HT1080 (cell line): ENCODE measurements around the gene TRPM2. TPM values are rescaled to one million over a fixed set of nuclear protein-coding genes. Genes with fewer than 3 reads are reported as not detected.
"Not testable (repeated sequence)": the region's sequence is repeated elsewhere in the genome, so short reads cannot be mapped to it uniquely, and the experiment has no call there.

Experiments
- DNase-seq: peaks from one replicate; pipeline ENCODE4 v3.0.0-alpha.2; 2015; ENCODE audit warnings: low read depth
- total RNA-seq: library from RNA; depleted of rRNA; stranded (reverse); fragments of >200 nt; shearing (Covaris generic); gene quantifications from 2 replicates; pipeline ENCODE4 v1.2.3, GENCODE V29; 2014

TRPM2 gene
- total RNA-seq, 1 experiment from 2014 or later, result 1.4 TPM

- DNase-seq, result no peak
These were observed 60.3 kb downstream of the TRPM2 start for GRCh38 chr21:44413566-44414290.

- no peak for DNase-seq
These were observed 61.1 kb downstream of the TRPM2 start for GRCh38 chr21:44414291-44415072.

GRCh38 chr21:44415073-44416025 lies 61.9 kb downstream of the TRPM2 start:
- no peak for DNase-seq

GRCh38 chr21:44416193-44416592 lies 62.8 kb downstream of the TRPM2 start:
- DNase-seq, result no peak

GRCh38 chr21:44417621-44418107 lies 64.2 kb downstream of the TRPM2 start:
- not testable (repeated sequence) for DNase-seq

- no peak for DNase-seq
These were observed 64.9 kb downstream of the TRPM2 start for GRCh38 chr21:44418108-44418875.

GRCh38 chr21:44418876-44419230 lies 65.4 kb downstream of the TRPM2 start:
- DNase-seq, result no peak

GRCh38 chr21:44419679-44420078 lies 66.3 kb downstream of the TRPM2 start:
- no peak for DNase-seq

GRCh38 chr21:44420416-44421205 lies 67.2 kb downstream of the TRPM2 start:
- no peak for DNase-seq

- DNase-seq, result no peak
These were observed 68.8 kb downstream of the TRPM2 start for GRCh38 chr21:44421901-44422840.

GRCh38 chr21:44423312-44423821 lies 69.9 kb downstream of the TRPM2 start:
- no peak for DNase-seq

GRCh38 chr21:44423941-44424607 lies 70.7 kb downstream of the TRPM2 start:
- DNase-seq, result no peak

- no peak for DNase-seq
These were observed 71.3 kb downstream of the TRPM2 start for GRCh38 chr21:44424608-44425306.

- no peak for DNase-seq
These were observed 72.0 kb downstream of the TRPM2 start for GRCh38 chr21:44425307-44425894.

- no peak for DNase-seq
These were observed 72.7 kb downstream of the TRPM2 start for GRCh38 chr21:44425895-44426662.

- no peak for DNase-seq
These were observed 73.3 kb downstream of the TRPM2 start for GRCh38 chr21:44426663-44427191.
